ENCODE results near the gene MYRF. TPM values are rescaled to one million over a fixed set of nuclear protein-coding genes. Genes with fewer than 3 reads are reported as not detected.
A peak's percentile ranks its signal among the peaks of the same experiment; 100 is the strongest.

MYRF gene
- total RNA-seq, 2 experiments from 2014 or later, result 0.19 to 1.1 TPM

DNA sequence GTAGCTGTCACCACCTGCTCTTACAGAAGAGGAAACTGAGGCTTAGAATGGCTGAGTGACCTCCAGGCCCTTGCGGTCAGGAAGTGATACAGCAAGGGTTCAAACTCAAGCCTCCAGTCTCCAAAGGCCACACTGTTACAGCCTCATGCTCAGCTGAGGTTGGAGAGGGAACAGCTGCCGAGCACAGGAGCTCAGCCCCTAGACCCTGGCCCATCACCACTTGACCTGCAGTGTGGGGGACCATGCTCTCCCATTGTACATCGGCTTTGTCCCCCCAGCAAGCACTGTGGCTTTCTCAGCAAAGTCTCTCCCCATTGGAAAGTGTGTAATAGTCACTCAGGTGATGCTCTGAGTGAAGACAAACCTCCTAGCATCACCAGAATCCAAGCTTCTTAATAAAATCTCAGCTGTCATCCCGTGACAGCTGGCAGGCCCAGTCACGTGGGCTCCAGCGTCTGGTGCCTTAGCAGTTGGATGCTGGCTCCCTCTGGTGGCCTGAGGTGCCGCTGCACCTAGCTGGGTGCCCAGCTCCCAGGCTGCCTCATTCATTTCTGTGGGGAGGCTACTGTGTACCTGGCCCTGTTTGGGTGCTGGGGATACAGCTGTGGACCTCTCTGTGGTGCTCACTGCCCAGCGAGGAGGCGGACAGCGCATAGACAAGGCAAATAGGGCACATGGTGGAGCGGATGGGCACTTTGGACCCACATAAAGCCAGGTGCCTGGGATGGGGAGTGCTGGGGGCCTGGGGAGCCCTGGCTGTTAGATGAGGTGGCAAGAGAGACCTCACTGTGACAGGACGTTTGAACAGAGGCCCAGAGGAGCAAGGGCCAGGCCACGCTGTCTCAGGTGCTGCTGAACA is 19.1 kb upstream of the MYRF start:
- H3K79me2 ChIP-seq (ENCODE audit: insufficient read depth, low read depth, low read length), result no peaks in the 10 kb centered on the region
- intact Hi-C loops (cut with micrococcal nuclease; ENCODE audit: unreplicated experiment), result loop anchor here (5.0 kb wide), 1 partner anchor 51 kb away; the partner anchor contains the start of gene DAGLA
- ChIA-PET CTCF (ENCODE audit: unreplicated experiment) (interaction anchor here (0.6 to 1.0 kb wide), 6 partner anchors 10 to 320 kb away, joined by 3 to 15 read pairs (median 4); no protein-coding TSS in a partner anchor), POLR2A (interaction anchor here (0.5 to 0.7 kb wide), 2 partner anchors 98 to 555 kb away, joined by 3 read pairs; no protein-coding TSS in a partner anchor)
- no peaks in the 10 kb centered on the region for H3K9me3 ChIP-seq (ENCODE audit: low read length)
- H2AFZ ChIP-seq (ENCODE audit: low read length), result no peak overlapping the region
- DNase-seq (ENCODE audit: low spot score), result peak; percentile 85
- H3K36me3 ChIP-seq (ENCODE audit: insufficient read depth, low read length), result no peaks in the 10 kb centered on the region
- H3K4me2 ChIP-seq (ENCODE audit: low read length), result no peak overlapping the region
- no TSS peak for BruUV-seq (replicated peaks)
- H3K27ac ChIP-seq (ENCODE audit: low read depth, low read length, poor library complexity, severe bottlenecking), result no peak overlapping the region
- H3K4me1 ChIP-seq (ENCODE audit: insufficient read depth, low read length, poor library complexity, severe bottlenecking), result no peaks in the 10 kb centered on the region
- H3K9me2 ChIP-seq (ENCODE audit: insufficient read depth, low read length), result no peaks in the 10 kb centered on the region
- H3K4me3 ChIP-seq (ENCODE audit: low read depth, low read length, poor library complexity, severe bottlenecking), result no peak overlapping the region
- H4K20me1 ChIP-seq (ENCODE audit: insufficient read depth, low read length), result no peaks in the 10 kb centered on the region
- TF ChIP-seq, protein P1, sequence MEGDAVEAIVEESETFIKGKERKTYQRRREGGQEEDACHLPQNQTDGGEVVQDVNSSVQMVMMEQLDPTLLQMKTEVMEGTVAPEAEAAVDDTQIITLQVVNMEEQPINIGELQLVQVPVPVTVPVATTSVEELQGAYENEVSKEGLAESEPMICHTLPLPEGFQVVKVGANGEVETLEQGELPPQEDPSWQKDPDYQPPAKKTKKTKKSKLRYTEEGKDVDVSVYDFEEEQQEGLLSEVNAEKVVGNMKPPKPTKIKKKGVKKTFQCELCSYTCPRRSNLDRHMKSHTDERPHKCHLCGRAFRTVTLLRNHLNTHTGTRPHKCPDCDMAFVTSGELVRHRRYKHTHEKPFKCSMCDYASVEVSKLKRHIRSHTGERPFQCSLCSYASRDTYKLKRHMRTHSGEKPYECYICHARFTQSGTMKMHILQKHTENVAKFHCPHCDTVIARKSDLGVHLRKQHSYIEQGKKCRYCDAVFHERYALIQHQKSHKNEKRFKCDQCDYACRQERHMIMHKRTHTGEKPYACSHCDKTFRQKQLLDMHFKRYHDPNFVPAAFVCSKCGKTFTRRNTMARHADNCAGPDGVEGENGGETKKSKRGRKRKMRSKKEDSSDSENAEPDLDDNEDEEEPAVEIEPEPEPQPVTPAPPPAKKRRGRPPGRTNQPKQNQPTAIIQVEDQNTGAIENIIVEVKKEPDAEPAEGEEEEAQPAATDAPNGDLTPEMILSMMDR (conservative IDR thresholded peaks at IDR 0.05; ENCODE audit: low read length), result peak; percentile 94
- TF ChIP-seq EZH2phosphoT487 (IDR thresholded peaks at IDR 0.05; ENCODE audit: borderline replicate concordance, low read depth, low read length), result no peak

DNA sequence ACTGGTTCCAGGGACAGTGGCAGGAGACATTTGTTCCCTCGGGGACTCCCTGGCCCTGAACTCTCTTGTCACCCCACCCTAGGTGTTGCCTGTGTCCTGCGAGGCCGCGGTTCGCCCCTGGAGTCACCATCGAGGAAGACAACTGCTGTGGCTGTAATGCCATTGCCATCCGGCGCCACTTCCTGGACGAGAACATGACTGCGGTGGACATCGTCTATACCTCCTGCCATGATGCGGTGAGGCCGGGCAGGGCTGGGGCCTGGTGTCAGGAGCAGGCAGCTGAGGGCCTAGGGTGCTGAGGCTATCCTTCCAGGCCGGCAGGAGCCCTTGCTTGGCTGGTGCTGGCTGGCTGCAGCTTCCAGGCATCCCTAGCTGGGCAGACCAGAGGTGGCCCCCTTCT is 17.7 kb upstream of the MYRF start:
- H3K9me2 ChIP-seq (ENCODE audit: insufficient read depth, low read length), result no peaks in the 10 kb centered on the region
- CTCF ChIA-PET (ENCODE audit: unreplicated experiment), result no interaction called here
- POLR2A ChIA-PET, result no interaction called here
- intact Hi-C loops (cut with micrococcal nuclease; ENCODE audit: unreplicated experiment), result loop anchor here (5.0 kb wide), 1 partner anchor 52 kb away; the partner anchor contains the start of gene DAGLA
- H3K36me3 ChIP-seq (ENCODE audit: insufficient read depth, low read length), result no peaks in the 10 kb centered on the region
- no peak overlapping the region for H3K4me2 ChIP-seq (ENCODE audit: low read length)
- H3K9me3 ChIP-seq (ENCODE audit: low read length), result no peaks in the 10 kb centered on the region
- no peak overlapping the region for H3K27ac ChIP-seq (ENCODE audit: low read depth, low read length, poor library complexity, severe bottlenecking)
- DNase-seq (ENCODE audit: low spot score), result no peak
- no TSS peak for BruUV-seq (replicated peaks)
- no peak overlapping the region for H2AFZ ChIP-seq (ENCODE audit: low read length)
- no peaks in the 10 kb centered on the region for H3K79me2 ChIP-seq (ENCODE audit: insufficient read depth, low read depth, low read length)
- H4K20me1 ChIP-seq (ENCODE audit: insufficient read depth, low read length), result no peaks in the 10 kb centered on the region
- H3K4me1 ChIP-seq (ENCODE audit: insufficient read depth, low read length, poor library complexity, severe bottlenecking), result no peaks in the 10 kb centered on the region
- no peak overlapping the region for H3K4me3 ChIP-seq (ENCODE audit: low read depth, low read length, poor library complexity, severe bottlenecking)
- no peak for TF ChIP-seq EZH2phosphoT487 (IDR thresholded peaks at IDR 0.05; ENCODE audit: borderline replicate concordance, low read depth, low read length)
- TF ChIP-seq, protein P1 (conservative IDR thresholded peaks at IDR 0.05; ENCODE audit: low read length), result no peak

DNA sequence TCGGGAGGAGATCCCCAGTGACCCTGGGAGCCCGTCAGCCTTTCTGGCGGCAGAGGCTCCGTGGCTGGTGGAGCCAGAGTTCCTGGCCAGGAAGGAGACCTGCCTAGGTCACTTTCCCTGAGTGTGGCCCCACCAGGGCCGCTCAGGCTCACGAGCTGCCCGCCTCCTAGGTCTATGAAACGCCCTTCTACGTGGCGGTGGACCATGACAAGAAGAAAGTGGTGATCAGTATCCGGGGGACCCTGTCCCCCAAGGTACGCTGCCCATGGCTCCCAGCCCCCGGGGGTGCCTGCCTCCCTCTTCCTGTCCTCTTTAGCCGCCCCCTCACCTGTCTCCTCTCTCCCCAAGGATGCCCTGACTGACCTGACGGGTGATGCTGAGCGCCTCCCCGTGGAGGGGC is 17.0 kb upstream of the MYRF start:
- no peak overlapping the region for H2AFZ ChIP-seq (ENCODE audit: low read length)
- intact Hi-C loops (cut with micrococcal nuclease; ENCODE audit: unreplicated experiment), result no loop called here
- no peak overlapping the region for H3K4me2 ChIP-seq (ENCODE audit: low read length)
- ChIA-PET CTCF (ENCODE audit: unreplicated experiment) (no interaction called here), POLR2A (no interaction called here)
- no TSS peak for BruUV-seq (replicated peaks)
- H3K9me2 ChIP-seq (ENCODE audit: insufficient read depth, low read length), result no peaks in the 10 kb centered on the region
- no peaks in the 10 kb centered on the region for H3K9me3 ChIP-seq (ENCODE audit: low read length)
- H3K36me3 ChIP-seq (ENCODE audit: insufficient read depth, low read length), result no peaks in the 10 kb centered on the region
- H4K20me1 ChIP-seq (ENCODE audit: insufficient read depth, low read length), result no peaks in the 10 kb centered on the region
- no peaks in the 10 kb centered on the region for H3K79me2 ChIP-seq (ENCODE audit: insufficient read depth, low read depth, low read length)
- H3K4me1 ChIP-seq (ENCODE audit: insufficient read depth, low read length, poor library complexity, severe bottlenecking), result no peaks in the 10 kb centered on the region
- no peak overlapping the region for H3K27ac ChIP-seq (ENCODE audit: low read depth, low read length, poor library complexity, severe bottlenecking)
- DNase-seq (ENCODE audit: low spot score), result no peak
- H3K4me3 ChIP-seq (ENCODE audit: low read depth, low read length, poor library complexity, severe bottlenecking), result no peak overlapping the region
- TF ChIP-seq, protein P1 (conservative IDR thresholded peaks at IDR 0.05; ENCODE audit: low read length), result no peak
- TF ChIP-seq EZH2phosphoT487 (IDR thresholded peaks at IDR 0.05; ENCODE audit: borderline replicate concordance, low read depth, low read length), result no peak

Measured in OCI-LY7 (cell line).